NK-92 (cell line): Measurements from ENCODE around the gene ZSWIM7.
"Not testable (repeated sequence)": the region's sequence is repeated elsewhere in the genome, so short reads cannot be mapped to it uniquely, and the experiment has no call there.

Experiments
- DNase-seq: peaks from one replicate; lab custom pipeline; 2025; ENCODE audit not compliant: unreplicated experiment; lab: John Stamatoyannopoulos, UW

The ZSWIM7 gene

DNA sequence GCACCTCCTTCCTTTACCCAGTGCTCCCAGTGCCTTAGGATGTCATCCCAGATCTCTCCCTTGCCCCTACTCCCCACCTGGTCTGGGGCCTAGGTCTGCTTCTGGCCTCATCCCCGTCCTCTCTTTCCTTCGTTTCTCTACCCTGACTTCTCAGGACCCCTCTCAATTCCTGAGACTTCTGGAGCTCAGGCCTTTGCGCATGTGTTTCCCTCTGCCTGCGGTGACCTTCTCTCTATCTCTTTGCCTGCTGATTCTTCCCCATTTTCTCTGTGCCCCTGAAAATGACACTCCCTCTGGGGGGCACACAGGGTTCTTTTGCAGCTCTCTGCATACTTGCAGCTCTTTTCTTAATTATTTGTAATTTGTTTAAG is 41.0 kb downstream of the ZSWIM7 start:
- no peak for DNase-seq

DNA sequence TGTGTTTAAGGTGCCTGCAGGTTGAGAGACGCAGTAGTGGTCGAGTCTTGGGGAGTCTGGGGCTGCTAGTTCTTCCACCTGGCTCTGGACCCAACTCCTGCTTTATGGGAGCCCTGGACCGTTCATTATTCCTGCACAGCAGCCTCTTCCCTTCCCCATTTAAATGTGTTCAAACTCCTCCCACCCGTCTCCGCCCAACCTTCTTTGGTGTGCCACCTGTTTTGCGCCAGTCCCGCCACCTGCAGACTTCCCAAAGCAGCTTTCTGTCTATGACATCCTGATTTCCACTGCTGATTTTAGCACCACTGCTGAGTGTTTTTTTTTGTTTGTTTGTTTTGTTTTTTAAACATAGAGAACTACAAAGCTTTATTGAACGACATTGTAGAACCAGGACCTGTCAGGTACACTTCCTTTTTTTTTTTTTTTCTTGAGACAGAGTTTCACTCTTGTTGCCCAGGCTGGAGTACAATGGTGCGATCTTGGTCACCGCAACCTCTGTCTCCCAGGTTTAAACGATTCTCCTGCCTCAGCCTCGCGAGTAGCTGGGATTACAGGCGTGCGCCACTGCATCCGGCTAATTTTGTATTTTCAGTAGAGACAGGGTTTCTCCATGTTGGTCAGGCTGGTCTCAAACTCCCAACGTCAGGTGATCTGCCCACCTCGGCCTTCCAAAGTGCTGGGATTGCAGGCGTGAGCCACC is 41.7 kb downstream of the ZSWIM7 start:
- DNase-seq: no peak

DNA sequence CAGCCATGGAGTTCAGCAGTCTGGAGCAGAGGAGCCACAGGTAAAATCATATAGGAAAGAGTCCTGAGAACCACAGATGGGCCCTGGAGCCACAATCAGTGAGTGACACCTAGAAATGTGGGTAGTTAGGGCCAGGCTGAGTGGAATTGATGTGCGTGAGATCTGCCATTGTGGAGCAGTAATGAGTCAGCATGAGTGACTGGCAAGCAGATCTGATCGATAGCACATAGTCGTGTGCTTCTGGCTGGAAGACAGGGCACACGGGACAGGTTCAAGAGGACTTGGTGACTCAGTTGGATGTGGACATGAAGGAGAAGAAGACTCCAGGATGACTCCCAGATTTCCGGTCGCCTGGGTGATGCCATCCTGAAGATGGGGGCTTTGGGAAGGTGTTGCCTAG is 42.3 kb downstream of the ZSWIM7 start:
- DNase-seq: no peak

DNA sequence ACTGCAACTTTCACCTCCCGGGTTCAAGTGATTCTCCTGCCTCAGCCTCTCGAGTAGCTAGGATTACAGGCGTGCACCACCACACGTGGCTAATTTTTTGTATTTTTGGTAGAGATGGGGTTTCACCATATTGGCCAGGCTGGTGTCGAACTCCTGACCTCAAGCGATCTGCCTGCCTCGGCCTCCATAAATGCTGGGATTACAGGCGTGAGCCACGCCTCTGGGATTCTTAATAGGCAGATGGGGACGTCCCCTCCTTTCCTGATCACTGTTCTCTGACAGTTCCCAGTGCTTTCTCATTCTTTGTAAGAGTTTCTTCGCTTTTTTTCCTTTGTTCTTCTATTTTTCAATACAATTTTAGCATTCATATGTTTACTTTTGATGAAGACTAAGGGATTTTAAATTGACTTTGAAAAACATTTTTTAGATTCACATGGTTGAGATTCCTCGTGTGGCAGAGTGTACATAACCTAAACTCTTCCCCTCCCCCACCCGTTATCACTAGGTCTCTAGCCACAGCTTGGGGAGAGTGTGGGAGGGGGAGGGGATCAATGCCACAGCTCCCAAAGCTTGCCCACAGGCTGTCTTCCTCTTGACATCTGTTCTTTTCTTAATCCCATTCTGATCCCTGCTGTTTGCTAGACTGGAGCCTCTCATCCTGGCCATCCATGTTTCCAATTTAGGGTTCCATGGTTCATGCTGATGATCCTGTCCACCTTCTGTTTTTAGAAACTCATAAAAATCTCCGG is 43.5 kb downstream of the ZSWIM7 start:
- DNase-seq: no peak

DNA sequence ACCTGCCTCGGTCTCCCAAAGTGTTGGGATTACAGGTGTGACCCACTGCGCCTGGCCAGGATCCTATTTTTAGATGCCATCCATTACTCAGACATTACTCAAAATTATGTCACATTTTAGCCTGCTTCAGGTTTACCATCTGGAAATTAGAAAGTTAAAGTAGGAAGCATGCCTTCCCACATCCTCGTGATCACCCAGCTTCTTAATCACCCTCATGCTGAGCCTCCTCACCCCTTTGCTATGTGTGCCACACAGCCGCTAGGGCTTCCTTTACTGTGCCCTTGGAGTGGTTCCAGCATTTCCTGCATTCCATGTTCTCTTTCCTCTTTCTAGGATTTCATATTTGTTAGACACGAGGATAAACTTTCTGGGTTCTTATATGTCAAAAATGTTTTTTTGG is 45.3 kb downstream of the ZSWIM7 start:
- DNase-seq: no peak

DNA sequence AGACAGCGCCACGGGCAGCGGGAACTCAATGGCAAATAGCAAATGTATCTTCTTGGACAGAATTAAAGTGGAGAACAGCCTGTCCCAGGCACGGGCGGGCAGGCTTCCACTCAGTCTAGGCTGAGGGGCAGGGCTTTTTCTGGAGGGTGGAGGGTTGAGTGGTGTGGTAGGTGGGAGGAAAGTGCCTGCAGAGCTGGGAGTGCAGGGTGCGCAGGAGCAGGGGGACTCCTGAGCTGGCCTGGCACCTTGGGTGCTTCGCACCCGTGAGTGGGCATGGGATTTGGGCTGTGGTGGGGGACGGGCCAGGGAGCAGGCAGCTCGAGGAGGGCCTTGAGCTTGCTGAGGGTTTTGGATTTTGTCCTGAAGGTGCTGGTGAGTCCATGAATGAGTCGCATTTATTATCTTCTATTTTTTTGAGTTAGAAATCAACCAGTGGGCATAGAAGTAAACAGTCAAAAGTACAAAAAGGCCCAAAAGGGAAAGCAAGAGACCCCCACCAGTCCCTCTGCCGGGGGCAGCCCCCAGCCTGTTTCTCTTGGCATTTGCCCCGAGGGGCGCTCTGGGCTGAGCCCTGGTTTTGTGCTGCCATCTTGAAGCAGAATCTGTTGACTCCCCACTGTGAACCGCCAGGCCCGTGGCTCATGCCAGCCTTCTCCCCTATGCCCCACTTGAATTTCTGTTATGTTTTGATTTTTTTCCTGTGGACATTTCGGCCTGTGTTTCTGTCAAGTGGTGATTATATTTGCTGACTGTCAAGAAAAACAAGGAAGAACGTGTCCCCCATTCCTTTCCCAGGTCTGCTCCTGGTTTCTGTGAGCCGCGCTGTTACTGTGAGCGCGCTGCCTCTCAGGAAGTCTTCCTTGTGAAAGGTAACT is 46.4 kb downstream of the ZSWIM7 start:
- no peak for DNase-seq

DNA sequence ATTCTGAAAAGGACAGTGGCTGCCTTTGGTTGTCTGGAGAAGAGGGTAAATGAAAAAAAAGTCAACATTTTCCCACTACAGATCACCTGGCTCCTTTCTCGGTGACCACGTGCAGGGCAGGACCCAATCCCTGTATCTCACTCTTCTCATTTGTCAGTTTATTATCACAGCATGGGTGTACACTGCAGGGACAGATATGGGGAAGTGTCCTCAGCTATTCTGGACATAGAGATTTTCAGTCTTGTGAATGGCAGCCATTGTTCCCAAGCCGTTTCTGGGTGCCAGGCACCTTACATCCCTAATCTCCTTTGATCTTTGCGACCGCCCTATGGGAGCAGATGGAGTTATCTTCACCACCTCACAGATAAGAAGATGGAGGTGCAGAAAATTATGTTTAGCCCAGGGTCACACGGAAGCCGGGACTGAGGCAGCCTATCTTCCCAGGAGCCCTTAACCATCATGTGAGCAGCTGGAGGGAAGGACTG is 47.4 kb downstream of the ZSWIM7 start:
- no peak for DNase-seq

DNA sequence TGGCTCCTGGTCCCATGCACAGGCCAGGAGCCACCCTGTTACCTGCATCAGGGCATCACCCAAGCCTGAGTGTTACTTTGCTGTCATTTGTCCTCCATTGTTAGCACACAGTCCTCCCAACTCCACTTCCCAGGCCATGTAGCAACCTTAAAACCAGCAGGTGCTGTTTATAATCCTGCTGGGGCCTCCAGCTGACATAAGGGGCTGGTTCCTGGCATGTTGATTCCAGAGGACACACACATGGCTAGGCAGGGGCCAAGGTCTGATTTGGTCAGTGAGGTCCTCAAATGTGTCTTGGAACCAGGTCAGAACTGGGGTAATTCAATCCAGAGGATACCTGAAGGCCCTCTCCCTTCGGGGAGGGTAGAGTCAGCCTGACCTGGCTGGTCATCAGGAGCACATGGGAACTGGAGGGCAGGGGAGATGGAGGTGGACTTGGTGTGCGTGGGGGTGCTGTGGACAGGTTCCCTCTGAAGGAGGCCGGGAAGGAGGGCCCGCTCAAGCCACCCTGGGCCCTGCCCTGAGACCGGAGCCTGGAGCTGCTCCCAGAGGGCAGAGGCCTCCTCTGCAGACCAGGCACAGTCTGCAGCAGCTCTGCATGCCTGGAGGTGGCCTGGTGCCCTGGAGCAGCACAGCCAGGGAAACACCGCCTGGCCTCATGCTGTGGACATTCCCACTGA is 48.0 kb downstream of the ZSWIM7 start:
- no peak for DNase-seq

DNA sequence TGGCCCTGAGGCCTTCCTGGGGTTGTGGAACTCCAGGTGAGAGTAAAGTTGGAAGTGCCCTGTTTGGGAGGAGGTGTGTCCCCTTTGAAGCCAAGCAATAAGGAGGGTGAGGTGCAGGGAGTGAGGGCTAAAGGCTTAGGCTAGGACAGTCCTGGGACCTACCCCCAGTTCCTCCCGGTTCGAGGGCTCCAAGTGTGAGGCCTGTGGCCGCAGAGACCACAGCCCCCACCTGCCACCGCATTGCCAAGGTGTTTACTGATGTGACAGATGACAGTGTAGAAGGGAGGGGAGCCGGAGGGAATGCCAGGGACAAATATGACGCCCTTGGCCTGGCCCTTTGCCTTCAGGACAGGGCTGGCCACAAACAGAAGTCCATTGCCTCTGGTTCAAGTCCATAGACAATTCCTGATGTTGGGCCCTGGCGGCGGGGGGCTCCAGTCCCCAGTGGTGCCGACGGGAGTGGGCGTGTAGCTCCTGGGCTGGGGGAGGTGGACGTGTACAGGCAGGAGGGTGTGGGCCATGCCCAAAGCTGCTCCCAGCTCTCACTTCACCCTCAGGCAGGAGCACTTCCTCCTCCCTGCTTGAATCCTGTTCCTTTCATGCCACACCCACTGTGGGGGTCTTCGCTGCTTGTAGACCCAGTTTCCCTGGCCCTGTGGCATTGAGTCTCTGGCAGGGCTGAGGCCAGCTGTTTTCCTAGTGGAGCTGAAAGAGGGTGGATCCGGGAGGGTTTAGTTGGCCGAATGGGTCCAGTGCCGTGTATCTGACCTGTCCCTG is 51.3 kb downstream of the ZSWIM7 start:
- DNase-seq: no peak

DNA sequence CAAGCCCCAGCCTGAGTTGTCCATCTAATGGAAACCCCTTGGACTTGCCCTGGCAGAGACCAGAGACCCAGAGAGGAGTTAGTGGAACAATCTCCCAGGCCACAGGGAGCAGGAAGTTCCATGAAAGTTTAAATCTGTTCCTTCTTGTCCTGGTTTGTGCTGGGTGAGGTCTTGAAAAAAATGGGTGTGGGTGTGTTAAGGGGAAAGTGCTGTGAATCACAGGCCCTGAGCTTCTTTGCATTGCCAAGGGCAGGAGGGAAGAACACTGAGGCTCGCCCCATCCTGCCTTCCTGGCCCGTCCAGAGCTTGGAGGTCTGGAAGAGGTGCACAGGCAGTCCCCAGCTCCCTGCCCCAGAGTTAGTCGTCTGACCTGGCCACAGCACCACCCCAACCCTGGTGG is 52.2 kb downstream of the ZSWIM7 start:
- no peak for DNase-seq

DNA sequence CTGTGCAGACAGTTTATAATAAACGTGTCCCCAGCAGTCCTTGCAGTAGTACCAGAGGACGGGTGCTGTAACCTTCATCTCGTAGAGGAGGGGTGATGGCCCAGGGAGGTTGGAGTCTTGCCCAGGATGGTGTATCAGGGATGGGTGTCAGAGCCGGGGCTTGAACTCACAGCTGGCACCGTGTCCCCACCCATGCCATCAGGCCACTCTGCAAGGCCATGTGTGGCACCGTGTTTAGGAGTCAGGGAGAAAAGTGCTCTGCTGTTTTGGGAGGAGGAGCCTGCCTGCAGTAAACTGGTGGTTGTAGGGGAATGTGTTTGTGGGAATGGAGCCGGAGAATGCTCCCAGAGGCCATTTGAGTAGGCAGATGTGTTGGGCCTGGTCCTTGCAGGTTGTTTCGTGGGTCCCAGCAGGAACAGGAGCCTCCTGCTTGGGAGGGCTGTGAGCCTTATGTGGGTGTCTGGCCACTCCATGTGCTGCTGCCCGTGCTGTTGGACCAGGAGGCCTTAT is 52.8 kb downstream of the ZSWIM7 start:
- DNase-seq: no peak

DNA sequence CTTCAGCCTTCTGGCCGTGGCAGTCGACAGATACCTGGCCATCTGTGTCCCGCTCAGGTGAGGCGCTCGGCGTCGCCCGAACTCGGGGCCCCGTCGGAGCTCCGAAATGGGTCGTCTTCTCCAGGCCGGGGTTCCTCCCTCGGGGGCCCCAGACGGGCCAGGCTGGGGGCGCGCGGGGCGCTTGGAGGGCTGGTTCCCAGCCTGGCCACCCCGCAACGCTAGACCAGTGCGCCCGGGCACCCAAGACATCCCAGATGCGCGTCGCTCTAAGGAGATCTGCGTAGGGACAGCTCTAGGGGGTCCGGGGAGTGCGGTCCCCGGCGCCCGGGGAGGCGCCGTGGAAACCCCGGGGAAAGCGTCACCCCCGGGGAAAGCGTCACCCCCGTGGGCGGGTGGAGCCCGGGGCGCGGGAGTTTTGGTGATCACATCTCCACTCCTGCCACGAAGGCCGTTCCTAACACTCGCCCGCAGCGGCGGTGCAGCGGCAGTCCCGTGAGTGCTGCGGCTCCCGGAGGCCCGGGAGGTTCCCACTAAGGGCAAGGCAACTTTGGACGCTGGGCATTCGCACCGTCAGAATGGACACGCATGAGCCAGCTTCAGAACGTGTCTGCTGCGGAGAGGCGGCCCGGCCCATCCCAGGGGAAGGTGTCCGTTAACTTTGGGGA is 53.8 kb downstream of the ZSWIM7 start:
- DNase-seq: no peak

DNA sequence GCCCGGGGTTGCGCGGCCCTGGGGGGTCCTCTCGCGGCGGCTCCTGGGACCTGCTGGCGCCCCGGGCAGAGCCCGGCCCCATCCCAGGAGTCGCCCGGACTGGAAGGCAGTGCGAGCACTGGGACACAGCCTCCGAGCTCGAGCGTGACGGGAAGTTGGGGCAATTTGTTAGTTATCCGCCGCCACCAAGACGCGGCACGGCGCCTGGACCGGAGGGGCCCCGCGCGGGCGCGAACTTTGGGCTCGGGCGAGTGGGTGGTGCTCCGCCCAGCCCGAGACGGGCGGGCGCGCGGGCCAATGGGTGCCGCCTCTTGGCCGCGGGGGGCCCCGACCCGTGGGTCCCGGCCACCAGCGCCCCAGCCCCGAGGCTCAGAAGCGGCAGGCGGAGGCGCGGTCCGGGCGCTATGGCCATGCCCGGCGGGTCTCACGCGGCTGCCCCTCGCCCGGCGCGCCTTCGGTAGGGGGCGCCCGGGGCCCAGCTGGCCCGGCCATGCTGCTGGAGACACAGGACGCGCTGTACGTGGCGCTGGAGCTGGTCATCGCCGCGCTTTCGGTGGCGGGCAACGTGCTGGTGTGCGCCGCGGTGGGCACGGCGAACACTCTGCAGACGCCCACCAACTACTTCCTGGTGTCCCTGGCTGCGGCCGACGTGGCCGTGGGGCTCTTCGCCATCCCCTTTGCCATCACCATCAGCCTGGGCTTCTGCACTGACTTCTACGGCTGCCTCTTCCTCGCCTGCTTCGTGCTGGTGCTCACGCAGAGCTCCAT is 54.6 kb downstream of the ZSWIM7 start, which contains the start of gene ADORA2B:
Gene ADORA2B (plus strand): TSS at position 372 of the 768 bp plus-strand sequence. CDS start 119 bp downstream, at position 491.
- DNase-seq: no peak

DNA sequence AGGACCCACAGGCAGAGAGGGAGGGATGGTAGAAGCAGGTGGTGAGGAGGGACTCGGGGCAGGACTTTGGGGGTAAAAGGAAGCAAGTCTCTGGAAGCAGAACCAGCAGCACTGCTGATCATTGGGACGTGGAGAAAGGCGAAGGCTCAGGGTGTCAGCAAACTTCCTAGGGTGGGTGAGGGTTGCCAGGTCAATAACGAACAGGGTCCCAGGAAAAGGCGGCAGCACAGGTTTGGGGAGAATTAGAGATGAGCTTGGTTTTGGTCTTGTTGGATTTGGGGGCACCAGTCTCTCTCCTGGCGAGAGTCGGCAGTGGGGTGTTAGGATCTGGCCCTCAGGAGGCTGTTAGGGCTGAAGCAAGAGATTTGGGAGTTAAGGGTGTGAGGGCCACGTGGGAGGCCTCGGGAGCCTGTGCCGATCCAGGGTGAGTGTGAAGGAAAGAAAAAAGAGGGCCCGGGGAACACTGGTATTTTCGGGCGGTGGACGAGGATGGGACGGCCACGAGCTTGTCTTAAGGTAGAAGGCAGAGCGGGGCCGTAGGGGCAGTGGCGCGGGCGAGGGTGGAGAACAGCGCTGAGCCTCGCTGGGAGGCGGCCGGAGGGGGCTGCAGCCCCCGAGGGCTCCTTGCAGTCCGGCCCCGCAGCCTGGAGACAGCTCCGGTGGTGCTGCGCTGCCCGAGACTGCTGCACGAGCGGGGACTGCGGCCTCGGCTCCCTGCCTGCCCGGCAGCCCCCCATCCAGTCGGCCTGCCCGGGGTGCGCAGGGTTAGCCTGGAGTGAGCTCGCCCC is 55.3 kb downstream of the ZSWIM7 start:
- no peak for DNase-seq

DNA sequence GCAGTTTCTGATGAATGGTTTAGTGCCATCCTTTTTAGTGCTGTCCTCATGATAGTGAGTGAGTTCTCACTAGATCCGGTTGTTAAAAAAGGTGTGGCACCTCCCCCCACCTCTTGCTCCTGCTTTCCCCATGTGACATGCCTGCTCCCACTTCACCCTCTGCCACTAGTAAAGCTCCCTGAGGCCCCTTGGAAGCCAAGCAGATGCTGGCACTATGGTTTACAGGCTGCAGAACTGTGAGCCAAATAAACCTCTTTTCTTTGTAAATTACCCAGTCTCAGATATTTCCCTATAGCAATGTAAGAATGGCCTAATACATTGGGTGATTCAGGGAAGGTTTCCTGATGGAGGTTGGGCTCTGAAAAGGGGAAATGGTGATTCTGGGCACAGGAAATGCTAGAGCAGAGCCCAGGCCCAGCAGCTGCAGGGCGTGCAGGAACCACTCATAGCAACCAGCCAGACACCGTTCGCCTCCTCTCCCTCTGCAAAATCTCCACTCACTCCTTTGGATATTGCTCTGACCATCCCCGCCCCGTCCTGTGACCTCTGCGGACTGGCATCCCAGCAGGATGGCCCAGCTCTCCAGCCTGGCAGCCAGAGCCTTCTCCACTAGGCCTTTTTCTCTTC is 57.2 kb downstream of the ZSWIM7 start:
- no peak for DNase-seq

DNA sequence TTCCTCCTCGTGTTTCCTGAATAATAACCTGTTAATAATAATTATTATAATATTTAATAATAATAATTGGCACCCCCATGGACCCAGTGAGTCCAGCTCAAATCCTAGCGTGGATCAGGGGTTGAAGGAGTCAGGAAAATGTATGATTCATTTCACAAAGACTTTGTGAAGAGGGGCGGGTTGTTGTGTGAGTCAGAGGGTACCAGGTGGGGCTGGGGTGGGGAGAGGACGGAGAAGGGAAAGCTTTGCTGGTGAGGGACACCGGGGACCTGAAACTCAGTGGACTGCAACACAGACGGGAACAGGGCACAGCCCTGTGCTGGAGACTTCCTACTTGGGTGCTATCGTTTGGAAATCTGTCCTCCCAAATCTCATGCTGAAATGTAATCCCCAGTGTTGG is 57.7 kb downstream of the ZSWIM7 start:
- DNase-seq: no peak

DNA sequence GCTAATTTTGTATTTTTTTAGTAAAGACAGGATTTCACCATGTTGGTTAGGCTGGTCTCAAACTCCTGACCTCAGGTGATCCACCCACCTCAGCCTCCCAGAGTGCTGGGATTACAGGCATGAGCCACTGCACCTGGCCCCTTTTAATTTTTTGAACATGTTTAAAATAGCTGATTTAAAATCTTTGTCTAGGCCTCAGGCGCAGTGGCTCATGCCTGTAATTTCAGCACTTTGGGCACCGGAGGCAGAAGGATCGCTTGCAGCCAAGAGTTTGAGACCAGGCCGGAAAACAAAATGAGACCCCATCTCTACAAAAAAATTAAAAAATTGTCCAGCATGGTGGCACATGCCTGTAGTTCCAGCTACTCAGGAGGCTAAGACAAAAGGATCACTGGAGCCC is 63.0 kb downstream of the ZSWIM7 start:
- DNase-seq: not testable (repeated sequence)
